VCaP (cell line): ENCODE measurements around the gene RCOR2.

Experiments
- H3K27ac ChIP-seq: fragments of 450-650 bp; 2 replicates; pipeline ENCODE4 v1.5.1; 2017
- TF ChIP-seq, protein P1 (sequence below): fragments of 450-650 bp; conservative IDR thresholded peaks from 2 replicates; pipeline ENCODE4 v1.5.1; 2017; ENCODE audit warnings: mild to moderate bottlenecking, moderate library complexity

Gene RCOR2

DNA sequence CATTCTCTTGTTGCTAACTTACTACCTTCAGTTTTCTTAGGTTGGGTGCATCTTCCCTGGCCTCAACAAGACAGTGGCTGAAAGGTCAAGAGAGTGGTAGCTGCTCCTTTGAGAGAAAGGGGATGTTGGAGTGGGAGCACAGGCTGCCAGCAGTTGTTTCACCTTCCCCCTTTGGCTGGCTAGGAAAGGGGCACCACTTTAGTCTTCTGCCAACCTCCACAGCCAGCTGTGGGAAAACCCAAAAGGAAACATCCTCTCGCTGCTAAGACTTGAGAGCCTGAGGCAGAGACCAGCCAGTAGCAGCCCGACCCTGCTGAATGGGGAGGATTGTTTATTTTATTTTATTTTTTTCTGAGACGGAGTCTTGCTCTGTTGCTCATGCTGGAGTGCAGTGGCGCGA, 43.7 kb downstream of the RCOR2 start:
- TF ChIP-seq, protein P1, sequence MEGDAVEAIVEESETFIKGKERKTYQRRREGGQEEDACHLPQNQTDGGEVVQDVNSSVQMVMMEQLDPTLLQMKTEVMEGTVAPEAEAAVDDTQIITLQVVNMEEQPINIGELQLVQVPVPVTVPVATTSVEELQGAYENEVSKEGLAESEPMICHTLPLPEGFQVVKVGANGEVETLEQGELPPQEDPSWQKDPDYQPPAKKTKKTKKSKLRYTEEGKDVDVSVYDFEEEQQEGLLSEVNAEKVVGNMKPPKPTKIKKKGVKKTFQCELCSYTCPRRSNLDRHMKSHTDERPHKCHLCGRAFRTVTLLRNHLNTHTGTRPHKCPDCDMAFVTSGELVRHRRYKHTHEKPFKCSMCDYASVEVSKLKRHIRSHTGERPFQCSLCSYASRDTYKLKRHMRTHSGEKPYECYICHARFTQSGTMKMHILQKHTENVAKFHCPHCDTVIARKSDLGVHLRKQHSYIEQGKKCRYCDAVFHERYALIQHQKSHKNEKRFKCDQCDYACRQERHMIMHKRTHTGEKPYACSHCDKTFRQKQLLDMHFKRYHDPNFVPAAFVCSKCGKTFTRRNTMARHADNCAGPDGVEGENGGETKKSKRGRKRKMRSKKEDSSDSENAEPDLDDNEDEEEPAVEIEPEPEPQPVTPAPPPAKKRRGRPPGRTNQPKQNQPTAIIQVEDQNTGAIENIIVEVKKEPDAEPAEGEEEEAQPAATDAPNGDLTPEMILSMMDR = no peak
- peak overlapping the region; percentile 93 for H3K27ac ChIP-seq

DNA sequence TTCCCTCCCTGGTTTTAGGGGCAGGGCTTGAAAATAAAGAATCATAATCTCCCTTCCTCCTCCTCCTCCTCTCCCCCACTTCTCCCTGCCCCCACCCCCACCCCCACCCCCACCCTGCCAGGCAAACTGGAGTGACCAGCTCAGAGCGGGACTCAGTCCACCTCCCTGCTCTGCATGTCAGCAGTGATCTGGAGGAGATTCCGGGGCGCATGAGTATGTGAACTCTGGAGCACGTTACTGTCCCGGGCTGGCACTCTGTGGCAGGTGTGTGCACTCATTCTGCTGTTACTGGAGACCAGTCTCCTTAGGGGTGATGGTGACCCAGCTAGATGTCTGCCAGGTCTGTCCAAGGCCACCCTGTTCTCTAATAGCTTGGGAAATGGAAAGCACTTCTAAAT, 44.2 kb downstream of the RCOR2 start:
- TF ChIP-seq, protein P1 = no peak
- H3K27ac ChIP-seq = peak overlapping the region; percentile 93

DNA sequence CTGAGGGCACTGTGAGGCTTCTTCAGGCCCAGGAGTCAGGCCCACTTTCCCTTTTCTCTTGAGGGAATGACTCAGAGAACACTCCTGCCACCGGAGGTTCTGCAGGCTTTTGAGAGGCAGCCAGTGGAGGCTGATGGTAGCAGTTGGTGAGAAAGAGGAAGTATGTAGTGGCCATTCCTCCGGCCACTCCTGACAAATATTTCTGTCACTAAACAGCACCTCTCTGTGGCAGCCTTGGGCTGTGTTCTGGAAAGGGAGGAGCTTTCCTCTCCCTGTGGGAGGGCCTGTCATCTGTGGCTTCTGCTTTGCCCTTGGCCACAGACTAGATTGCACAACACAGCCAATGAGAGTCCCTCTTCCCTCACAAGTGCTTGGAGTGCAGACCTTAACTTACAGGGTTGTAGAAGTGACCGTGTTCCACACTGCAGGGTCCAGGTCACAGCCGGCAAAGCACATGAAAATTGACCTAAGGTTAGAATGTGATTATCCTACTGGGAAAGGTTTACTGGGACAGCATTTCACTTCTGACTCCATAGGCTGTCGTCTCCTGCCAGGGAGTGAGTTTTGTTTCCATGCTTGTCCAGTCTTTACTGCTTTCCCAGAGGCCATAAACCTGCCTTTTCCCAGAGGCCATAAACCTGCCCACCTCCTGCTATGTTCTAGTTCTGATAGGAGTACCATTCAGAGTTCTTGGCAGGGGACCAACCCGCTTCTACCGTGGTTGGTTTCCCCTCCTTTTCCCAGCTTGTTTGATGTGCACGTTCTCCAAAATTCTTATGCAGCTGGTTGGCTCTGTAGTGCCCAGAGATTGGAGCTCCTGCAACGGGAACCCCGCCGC, 44.8 kb downstream of the RCOR2 start:
- peak overlapping the region; percentile 93 for H3K27ac ChIP-seq
- TF ChIP-seq, protein P1 = peak; percentile 97

DNA sequence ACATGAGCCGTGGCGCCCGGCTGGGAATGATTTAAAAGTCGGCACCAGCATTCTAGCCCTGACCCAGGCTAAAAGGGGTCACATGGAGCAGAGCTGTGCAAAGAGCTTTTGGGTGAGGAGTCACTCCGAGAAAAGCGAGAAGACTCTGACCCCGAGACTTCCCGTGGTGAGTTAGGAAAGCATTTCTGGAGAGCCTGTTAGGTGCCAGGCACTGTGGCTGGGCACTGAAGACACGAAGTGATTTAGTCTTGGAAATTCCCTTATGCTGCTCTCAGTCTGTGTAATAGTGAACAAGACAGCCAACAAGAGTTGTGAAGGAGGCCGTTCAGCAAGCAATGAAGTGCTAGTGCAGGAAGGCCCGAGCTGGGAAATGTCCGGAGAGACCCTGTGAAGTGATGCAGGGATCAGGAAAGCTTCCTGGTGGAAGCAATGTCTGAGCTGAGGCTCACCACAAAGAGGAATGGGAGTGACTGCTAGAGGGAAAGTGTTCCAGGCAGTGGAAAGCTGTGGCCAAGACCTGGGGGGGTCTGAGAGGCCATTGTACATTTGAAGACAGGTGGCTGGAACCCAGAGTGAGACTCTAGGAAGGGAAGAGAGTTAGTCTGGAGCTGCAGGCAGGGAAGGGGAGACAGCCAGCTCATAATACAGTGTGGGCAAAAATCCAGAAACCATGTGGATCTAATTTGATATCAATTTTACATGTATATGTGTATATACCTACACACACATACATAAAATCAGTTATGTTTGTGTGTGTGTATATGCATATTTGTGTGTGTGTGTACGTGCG, 46.4 kb downstream of the RCOR2 start:
- TF ChIP-seq, protein P1 = no peak
- H3K27ac ChIP-seq = peak overlapping the region; percentile 93

DNA sequence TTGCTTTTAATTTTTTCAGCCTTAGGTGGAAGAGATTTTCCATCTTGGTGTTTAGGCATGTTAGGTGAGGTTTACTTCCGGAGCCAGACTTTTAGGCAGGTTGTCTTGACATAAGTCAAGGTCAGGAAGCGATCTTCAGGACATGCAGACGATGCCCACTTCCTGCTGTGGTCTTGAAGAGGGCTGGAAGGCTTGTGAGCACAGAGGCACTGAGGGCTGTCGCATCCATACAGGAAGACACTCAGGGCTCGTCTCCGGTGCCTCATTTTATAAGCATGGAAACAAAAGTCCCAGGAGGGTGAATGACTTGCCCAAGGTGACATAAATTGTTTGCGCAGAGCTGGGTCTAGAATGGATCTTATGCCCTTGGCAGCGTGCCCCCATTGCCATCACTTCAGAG, 47.3 kb downstream of the RCOR2 start:
- H3K27ac ChIP-seq = peak overlapping the region; percentile 93
- TF ChIP-seq, protein P1 = no peak

DNA sequence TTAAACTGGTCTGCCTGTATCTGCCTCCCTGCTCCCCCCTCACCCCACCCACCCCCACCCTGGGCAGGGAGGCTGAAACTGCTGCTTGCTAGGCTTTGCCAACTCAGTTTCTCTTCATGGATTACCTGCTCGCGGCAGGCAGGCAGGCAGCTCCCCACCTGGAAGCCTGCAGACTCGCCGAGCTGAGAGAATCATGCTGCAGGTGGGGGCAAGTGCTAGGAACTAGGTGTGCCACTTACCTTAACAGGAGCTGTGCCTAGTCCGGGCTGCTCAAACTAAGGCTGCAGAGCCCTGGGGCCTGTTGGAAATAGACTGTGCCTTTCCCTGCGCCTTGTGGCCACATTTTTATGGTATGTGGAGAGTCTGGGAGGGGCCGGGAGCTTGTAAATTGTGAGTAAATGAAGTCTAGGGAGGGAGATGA, 47.8 kb downstream of the RCOR2 start:
- TF ChIP-seq, protein P1 = no peak

DNA sequence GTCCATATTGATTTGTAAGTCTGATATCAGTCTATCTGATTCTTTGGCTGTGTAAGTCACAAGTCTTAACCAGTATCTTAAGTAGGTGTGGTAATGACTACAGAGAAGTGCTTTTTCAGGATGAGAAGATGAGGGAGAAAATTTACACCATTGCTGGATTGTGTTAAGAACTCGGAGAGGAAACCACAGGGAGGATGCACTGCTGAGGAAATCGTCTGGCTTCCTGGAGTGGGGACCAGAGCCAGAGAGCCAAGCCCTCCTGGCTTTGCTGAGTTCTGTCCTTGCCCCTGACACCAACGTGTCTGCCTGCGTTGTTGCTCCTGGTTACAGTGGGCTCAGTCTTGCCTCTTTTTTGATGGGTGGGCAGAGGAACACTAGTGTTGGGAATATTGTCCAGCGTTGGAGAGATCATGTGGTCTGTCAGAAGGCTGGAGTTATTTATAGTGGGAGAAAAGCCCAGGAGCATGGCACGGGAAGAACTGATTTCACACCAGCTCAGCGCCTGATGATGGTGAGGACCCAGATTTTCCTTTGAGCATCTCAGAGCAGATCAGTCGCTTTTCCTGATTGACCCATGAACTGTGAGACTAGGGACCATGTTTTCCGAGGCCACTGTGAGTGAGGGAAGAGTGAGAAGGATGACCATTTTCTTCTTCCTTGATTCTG, 48.4 kb downstream of the RCOR2 start:
- TF ChIP-seq, protein P1 = no peak
- H3K27ac ChIP-seq = peak overlapping the region; percentile 93

More for the DNA sequence above, 47.8 kb downstream of the RCOR2 start:
- H3K27ac ChIP-seq = peak overlapping the region; percentile 93
